HG02759 (cell line): Measurements from ENCODE around the gene RGS6.

Experiments
- ATAC-seq: cut with Tn5 transposase; IDR thresholded peaks from one replicate; pipeline ENCODE4 v1.9.1; 2021; ENCODE audit warnings: mild to moderate bottlenecking, moderate library complexity; ENCODE audit not compliant: unreplicated experiment

RGS6 gene

GRCh38 chr14:72488514-72488913 lies 556.3 kb downstream of the RGS6 start:
- no peak for ATAC-seq

- ATAC-seq: no peak
Measured at GRCh38 chr14:72492196-72492595, 560.0 kb downstream of the RGS6 start.

- ATAC-seq: no peak
Measured at GRCh38 chr14:72495668-72496067, 563.4 kb downstream of the RGS6 start.

- no peak for ATAC-seq
Measured at GRCh38 chr14:72498646-72499045, 566.4 kb downstream of the RGS6 start.

GRCh38 chr14:72499746-72500145 lies 567.5 kb downstream of the RGS6 start:
- no peak for ATAC-seq

GRCh38 chr14:72500234-72500838 lies 568.1 kb downstream of the RGS6 start:
- ATAC-seq: no peak

- no peak for ATAC-seq
Measured at GRCh38 chr14:72501439-72501838, 569.2 kb downstream of the RGS6 start.

- no peak for ATAC-seq
Measured at GRCh38 chr14:72503271-72503670, 571.0 kb downstream of the RGS6 start.

GRCh38 chr14:72503696-72504368 lies 571.6 kb downstream of the RGS6 start:
- ATAC-seq: no peak

- no peak for ATAC-seq
Measured at GRCh38 chr14:72510566-72510965, 578.3 kb downstream of the RGS6 start.

- no peak for ATAC-seq
Measured at GRCh38 chr14:72512281-72512680, 580.1 kb downstream of the RGS6 start.

- ATAC-seq: no peak
Measured at GRCh38 chr14:72512925-72513324, 580.7 kb downstream of the RGS6 start.

- no peak for ATAC-seq
Measured at GRCh38 chr14:72513346-72513745, 581.1 kb downstream of the RGS6 start.

GRCh38 chr14:72513965-72514659 lies 581.9 kb downstream of the RGS6 start:
- no peak for ATAC-seq

- ATAC-seq: no peak
Measured at GRCh38 chr14:72514660-72515025, 582.4 kb downstream of the RGS6 start.

GRCh38 chr14:72515779-72516770 lies 583.8 kb downstream of the RGS6 start:
- no peak for ATAC-seq

- ATAC-seq: no peak
Measured at GRCh38 chr14:72516936-72517700, 584.9 kb downstream of the RGS6 start.

GRCh38 chr14:72517736-72518135 lies 585.5 kb downstream of the RGS6 start:
- ATAC-seq: no peak

GRCh38 chr14:72518809-72519377 lies 586.7 kb downstream of the RGS6 start:
- peak; percentile 64 for ATAC-seq

- no peak for ATAC-seq
Measured at GRCh38 chr14:72519543-72519942, 587.3 kb downstream of the RGS6 start.
